CD4-positive, alpha-beta T cell (primary cell): ENCODE data around the gene ELL2. TPM values are rescaled to one million over a fixed set of nuclear protein-coding genes. Genes with fewer than 3 reads are reported as not detected.

Experiments used
- ATAC-seq: fragments of 200-7000 bp; cut with Tn5 transposase; one replicate; pipeline ENCODE4 v1.10.0; 2022; ENCODE audit warnings: mild to moderate bottlenecking; ENCODE audit not compliant: poor library complexity
- CTCF ChIA-PET: fragments of 350-600 bp; sonication (Branson Sonifier 250); formaldehyde crosslinking; loops from one replicate; lab custom pipeline; 2021; ENCODE audit warnings: antibody characterized with exemption, inconsistent platforms; lab: Charles Lee
- POLR2A ChIA-PET: fragments of 350-600 bp; sonication (Branson Sonifier 250); formaldehyde crosslinking; loops from one replicate; lab custom pipeline; 2021; ENCODE audit warnings: antibody characterized with exemption, inconsistent platforms; lab: Charles Lee
- DNase-seq, 14 experiments: peaks; one replicate each; pipeline ENCODE4 v3.0.0-alpha.2; 2013 to 2020; ENCODE audit warnings: mixed read lengths in 2 of 14
- H3K27ac ChIP-seq, 2 donors: one replicate each; pipeline versions ENCODE4 v1.5.1 to v1.7.0; 2013; ENCODE audit warnings: low read length in 2 of 2, low read depth in 1 of 2, mild to moderate bottlenecking in 1 of 2
- H3K27me3 ChIP-seq, 2 experiments: 1 replicate in 1 of 2; 2 replicates in 1 of 2; pipeline versions ENCODE4 v1.6.1 to v1.7.0; 2013; ENCODE audit warnings: low read length in 2 of 2, control low read depth in 1 of 2, mild to moderate bottlenecking in 1 of 2, moderate library complexity in 1 of 2; ENCODE audit not compliant: insufficient read depth in 2 of 2, control insufficient read depth in 1 of 2
- H3K36me3 ChIP-seq: one replicate; pipeline ENCODE4 v1.6.1; 2013; ENCODE audit warnings: low read length, control low read depth; ENCODE audit not compliant: insufficient read depth
- H3K4me1 ChIP-seq: one replicate; pipeline ENCODE4 v1.6.1; 2013; ENCODE audit warnings: low read length, control low read depth; ENCODE audit not compliant: insufficient read depth
- H3K4me3 ChIP-seq: one replicate; pipeline ENCODE4 v1.5.1; 2013; ENCODE audit warnings: mild to moderate bottlenecking, low read length, moderate library complexity
- H3K9me3 ChIP-seq, 2 experiments: 1 replicate in 1 of 2; 2 replicates in 1 of 2; pipeline versions ENCODE4 v1.6.1 to v1.7.0; 2013; ENCODE audit warnings: low read length in 2 of 2, mild to moderate bottlenecking in 2 of 2, control low read depth in 1 of 2, moderate library complexity in 1 of 2; ENCODE audit not compliant: control insufficient read depth in 1 of 2, insufficient read depth in 1 of 2
- H3K27ac Mint-ChIP-seq: one replicate; pipeline ENCODE4 v1.8.0; 2020; ENCODE audit warnings: mixed read lengths
- H3K27me3 Mint-ChIP-seq: one replicate; pipeline ENCODE4 v1.8.0; 2021; ENCODE audit warnings: mixed read lengths
- H3K36me3 Mint-ChIP-seq: one replicate; pipeline ENCODE4 v1.8.0; 2021; ENCODE audit warnings: low read depth, mixed read lengths
- H3K4me1 Mint-ChIP-seq: one replicate; pipeline ENCODE4 v1.8.0; 2021; ENCODE audit warnings: low read depth, mixed read lengths
- H3K4me3 Mint-ChIP-seq: one replicate; pipeline ENCODE4 v1.8.0; 2020; ENCODE audit warnings: mild to moderate bottlenecking, mixed read lengths
- H3K9me3 Mint-ChIP-seq: one replicate; pipeline ENCODE4 v1.8.0; 2020; ENCODE audit warnings: mixed read lengths
- intact Hi-C, 2 experiments: fragments of 100-400 bp; cut with DNase I in 1 of 2; cut with micrococcal nuclease in 1 of 2; formaldehyde crosslinking; loops; one replicate each; pipeline versions ENCODE4 v1.15.1 to v1.9.0; 2023 to 2025; cut with DNase I, micrococcal nuclease
- total RNA-seq, 174 experiments: library from RNA in 2 of 174; stranded (reverse) in 2 of 174; gene quantifications; one replicate each; pipeline ENCODE4 v1.2.3 and lab custom pipeline; 2021 to 2026
- TF ChIP-seq, protein P1 (sequence below): fragments of 200-600 bp; IDR thresholded peaks from one replicate; pipeline ENCODE4 v1.8.0; 2022; ENCODE audit warnings: antibody characterized with exemption, mild to moderate bottlenecking

ELL2 gene
- total RNA-seq, 2 experiments from 2014 or later = 93.5 to 98.1 TPM

DNA sequence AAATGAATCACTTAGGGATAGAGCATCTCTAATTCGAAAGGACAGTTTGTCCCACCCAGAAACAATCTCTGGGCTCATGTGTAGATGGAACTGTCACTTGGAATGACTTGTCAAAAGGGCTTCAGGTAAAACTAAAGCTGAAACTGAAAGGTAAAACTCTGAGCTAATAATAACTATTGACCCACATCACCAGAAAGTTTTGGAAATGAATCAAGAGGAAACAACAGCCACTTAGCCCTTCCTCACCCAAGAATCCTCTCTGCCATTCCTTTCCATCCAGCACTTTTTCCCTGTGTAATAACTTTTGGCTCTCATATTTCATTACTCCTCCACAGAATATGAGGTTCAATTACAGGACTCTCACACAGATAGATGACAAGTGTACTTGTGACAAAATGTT, 125.1 kb downstream of the ELL2 start:
- Mint-ChIP-seq H3K27ac (peak overlapping the region; percentile 79), H3K4me3 (peak overlapping the region; percentile 83), H3K4me1 (peaks cover 54% of the 10 kb centered on the region), H3K36me3 (no peaks in the 10 kb centered on the region), H3K27me3 (no peaks in the 10 kb centered on the region), H3K9me3 (no peaks in the 10 kb centered on the region)
- no peaks in the 10 kb centered on the region for H3K27me3 ChIP-seq
- no peaks in the 10 kb centered on the region for H3K36me3 ChIP-seq
- DNase-seq (no peak), ATAC-seq (no peak)
- no peak overlapping the region for H3K4me3 ChIP-seq
- TF ChIP-seq, protein P1, sequence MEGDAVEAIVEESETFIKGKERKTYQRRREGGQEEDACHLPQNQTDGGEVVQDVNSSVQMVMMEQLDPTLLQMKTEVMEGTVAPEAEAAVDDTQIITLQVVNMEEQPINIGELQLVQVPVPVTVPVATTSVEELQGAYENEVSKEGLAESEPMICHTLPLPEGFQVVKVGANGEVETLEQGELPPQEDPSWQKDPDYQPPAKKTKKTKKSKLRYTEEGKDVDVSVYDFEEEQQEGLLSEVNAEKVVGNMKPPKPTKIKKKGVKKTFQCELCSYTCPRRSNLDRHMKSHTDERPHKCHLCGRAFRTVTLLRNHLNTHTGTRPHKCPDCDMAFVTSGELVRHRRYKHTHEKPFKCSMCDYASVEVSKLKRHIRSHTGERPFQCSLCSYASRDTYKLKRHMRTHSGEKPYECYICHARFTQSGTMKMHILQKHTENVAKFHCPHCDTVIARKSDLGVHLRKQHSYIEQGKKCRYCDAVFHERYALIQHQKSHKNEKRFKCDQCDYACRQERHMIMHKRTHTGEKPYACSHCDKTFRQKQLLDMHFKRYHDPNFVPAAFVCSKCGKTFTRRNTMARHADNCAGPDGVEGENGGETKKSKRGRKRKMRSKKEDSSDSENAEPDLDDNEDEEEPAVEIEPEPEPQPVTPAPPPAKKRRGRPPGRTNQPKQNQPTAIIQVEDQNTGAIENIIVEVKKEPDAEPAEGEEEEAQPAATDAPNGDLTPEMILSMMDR = no peak
- ChIA-PET CTCF (interaction anchor here (0.6 to 4.5 kb wide), 8 partner anchors 10 to 499 kb away, joined by 3 to 35 read pairs (median 4); partner anchors contain the start of gene GLRX), POLR2A (interaction anchor here (1.1 to 6.7 kb wide), 2 partner anchors 14 to 24 kb away, joined by 6 to 96 read pairs; partner anchors contain the start of gene GLRX)
- H3K4me1 ChIP-seq = peaks cover 32% of the 10 kb centered on the region
- intact Hi-C loops = loop anchor here in 1 of 2 experiments (2.0 kb wide), 1 partner anchor 14 kb away; the partner anchor contains the start of gene GLRX
- H3K27ac ChIP-seq = peak overlapping the region; percentile 23 to 37
- no peaks in the 10 kb centered on the region for H3K9me3 ChIP-seq

DNA sequence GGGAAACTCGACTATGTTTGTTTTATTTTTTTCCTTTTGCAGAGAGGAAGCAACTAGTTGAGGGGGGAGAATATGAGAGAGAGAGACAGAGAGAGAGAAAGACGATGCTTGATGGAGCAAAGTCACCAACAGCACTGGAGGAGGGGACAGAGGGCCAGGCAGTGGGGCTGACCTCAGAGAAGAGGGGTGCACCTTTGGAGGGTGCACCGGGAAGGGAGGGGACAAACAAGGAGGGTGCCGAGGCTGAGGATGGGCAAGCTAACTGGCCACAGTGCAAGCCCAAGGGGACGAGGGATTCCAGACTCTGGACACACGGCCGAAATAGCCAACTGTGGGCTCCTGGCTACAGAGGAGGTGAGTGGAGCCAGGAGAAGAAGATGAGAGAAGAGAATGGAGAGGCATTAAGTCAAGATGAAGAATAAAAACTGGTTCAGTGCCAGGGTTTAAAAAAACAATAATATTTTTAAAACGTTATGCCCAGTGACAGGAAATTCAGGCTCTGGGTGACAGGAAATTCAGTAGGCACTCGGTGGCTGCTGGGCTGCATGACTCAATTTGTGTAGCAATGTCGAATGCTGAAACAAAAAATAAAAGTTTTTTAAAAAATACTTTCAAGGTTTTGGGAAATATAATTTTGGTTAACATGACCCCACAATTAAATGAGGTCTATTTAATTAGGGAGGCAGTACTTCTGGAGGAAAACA, 125.8 kb downstream of the ELL2 start:
- no peaks in the 10 kb centered on the region for H3K36me3 Mint-ChIP-seq
- H3K9me3 ChIP-seq = no peaks in the 10 kb centered on the region
- H3K4me1 ChIP-seq = peaks cover 32% of the 10 kb centered on the region
- no peaks in the 10 kb centered on the region for H3K27me3 Mint-ChIP-seq
- POLR2A ChIA-PET = interaction anchor here (1.1 to 6.7 kb wide), 6 partner anchors 13 to 281 kb away, joined by 5 to 96 read pairs (median 8); partner anchors contain the start of genes ARSK, GLRX and SKIC3
- no peaks in the 10 kb centered on the region for H3K9me3 Mint-ChIP-seq
- peak overlapping the region; percentile 79 for H3K27ac Mint-ChIP-seq
- peak in 10 of 14 experiments; percentile 38 to 70 (median 56) for DNase-seq
- no peaks in the 10 kb centered on the region for H3K27me3 ChIP-seq
- H3K36me3 ChIP-seq = no peaks in the 10 kb centered on the region
- H3K4me3 Mint-ChIP-seq = peak overlapping the region; percentile 83
- peak; percentile 37 for ATAC-seq
- TF ChIP-seq, protein P1 = no peak
- H3K4me3 ChIP-seq = peak overlapping the region; percentile 71
- H3K27ac ChIP-seq = peak overlapping the region; percentile 66 to 79
- intact Hi-C loops = loop anchor here in 1 of 2 experiments (1.0 to 2.0 kb wide), 2 partner anchors 11 to 13 kb away; partner anchors contain the start of gene GLRX
- CTCF ChIA-PET = interaction anchor here (1.1 to 4.5 kb wide), 7 partner anchors 8 to 191 kb away, joined by 3 to 35 read pairs (median 7); partner anchors contain the start of gene GLRX
- H3K4me1 Mint-ChIP-seq = peaks cover 54% of the 10 kb centered on the region

Other genes starting within 250 kb of the ELL2 start
- gene RHOBTB3, start 230.5 kb downstream of the ELL2 start, total RNA-seq = 1 to 10 TPM; 3.8 to 4.3 TPM
- gene GLRX, start 139.1 kb downstream of the ELL2 start, total RNA-seq = 10 to 100 TPM; 16.9 to 18.7 TPM